GM12878 (cell line): ENCODE measurements around the gene SLC45A3. TPM values are rescaled to one million over a fixed set of nuclear protein-coding genes. Genes with fewer than 3 reads are reported as not detected.

ENCODE experiments used
- ATF7 ChIP-seq: fragments of 450-650 bp; IDR thresholded peaks from 2 replicates; pipeline ENCODE4 v1.6.1; 2016; ENCODE audit warnings: low read depth, mild to moderate bottlenecking
- BCL11A ChIP-seq: IDR thresholded peaks from 2 replicates; pipeline ENCODE4 v1.6.1; 2011; ENCODE audit warnings: low read depth, low read length
- FOXK2 ChIP-seq: fragments of 450-650 bp; IDR thresholded peaks from 2 replicates; pipeline ENCODE4 v1.6.1; 2017; ENCODE audit warnings: mild to moderate bottlenecking, moderate library complexity
- FOXM1 ChIP-seq: IDR thresholded peaks from 2 replicates; pipeline ENCODE4 v1.6.1; 2012; ENCODE audit warnings: low read depth, mild to moderate bottlenecking, inconsistent platforms, low read length, moderate library complexity
- HDAC2 ChIP-seq: fragments of 200-600 bp; sonication (generic); IDR thresholded peaks from 2 replicates; pipeline ENCODE4 v1.6.1; 2017
- KDM1A ChIP-seq: fragments of 200-600 bp; sonication (generic); IDR thresholded peaks from 2 replicates; pipeline ENCODE4 v1.6.1; 2016; ENCODE audit warnings: borderline replicate concordance
- NFIC ChIP-seq: IDR thresholded peaks from 2 replicates; pipeline ENCODE4 v1.6.1; 2012; ENCODE audit warnings: low read depth, mild to moderate bottlenecking, inconsistent platforms, low read length, moderate library complexity
- NR2C1 ChIP-seq: fragments of 450-650 bp; IDR thresholded peaks from 2 replicates; pipeline ENCODE4 v1.6.1; 2017; ENCODE audit warnings: antibody characterized with exemption, mild to moderate bottlenecking, moderate library complexity
- NR2F1 ChIP-seq: fragments of 450-650 bp; conservative IDR thresholded peaks from 2 replicates; pipeline ENCODE4 v1.6.1; 2017; ENCODE audit warnings: mild to moderate bottlenecking
- POLR2AphosphoS5 ChIP-seq: IDR thresholded peaks from 2 replicates; pipeline ENCODE4 v1.6.1; 2011; ENCODE audit warnings: mild to moderate bottlenecking, low read length, inconsistent platforms
- RAD51 ChIP-seq: fragments of 450-650 bp; IDR thresholded peaks from 2 replicates; pipeline ENCODE4 v1.6.1; 2016; ENCODE audit warnings: moderate library complexity, mild to moderate bottlenecking, inconsistent platforms
- RBBP5 ChIP-seq: fragments of 200-600 bp; sonication (generic); conservative IDR thresholded peaks from 2 replicates; pipeline ENCODE4 v1.6.1; 2016
- RFX5 ChIP-seq: IDR thresholded peaks from 2 replicates; pipeline ENCODE4 v1.6.1; 2011; ENCODE audit warnings: low read depth, low read length, improper control_type of control experiment
- RUNX3 ChIP-seq: IDR thresholded peaks from 2 replicates; pipeline ENCODE4 v1.6.1; 2012; ENCODE audit warnings: low read length, inconsistent platforms
- SIX5 ChIP-seq: IDR thresholded peaks from 2 replicates; pipeline ENCODE4 v1.6.1; 2011; ENCODE audit warnings: mild to moderate bottlenecking, low read depth, low read length, moderate library complexity; ENCODE audit not compliant: severe bottlenecking
- SP1 ChIP-seq: IDR thresholded peaks from one replicate; pipeline ENCODE4 v1.6.1; 2011; ENCODE audit warnings: low read depth, low read length
- TAF1 ChIP-seq: IDR thresholded peaks from 2 replicates; pipeline ENCODE4 v1.6.1; 2011; ENCODE audit warnings: mild to moderate bottlenecking, low read depth, low read length, borderline replicate concordance
- ZNF217 ChIP-seq: fragments of 450-650 bp; IDR thresholded peaks from 2 replicates; pipeline ENCODE4 v1.6.1; 2017; ENCODE audit warnings: antibody characterized with exemption, mild to moderate bottlenecking
- polyA plus RNA-seq, 11 experiments: library from polyadenylated mRNA; depleted of rRNA in 4 of 11; unstranded in 6 of 11; stranded (reverse) in 5 of 11; fragments of >200 nt; fragmentation: Nextera tagmentation in 4 of 11; fragmentation: Illumina TruSeq in 1 of 11; extraction: Ambion mirVana in 4 of 11; extraction: Trizol in 1 of 11; gene quantifications; 1 replicate in 1 of 11; 2 replicates in 10 of 11; pipeline versions ENCODE4 v1.2.1 to v1.2.3, GENCODE V29; 2011 to 2016; ENCODE audit warnings: inconsistent platforms in 2 of 11, missing spikeins in 2 of 11, low read depth in 1 of 11
- total RNA-seq, 4 experiments: library from RNA; depleted of rRNA in 3 of 4; stranded (reverse); fragments of >200 nt in 3 of 4; fragmentation: Illumina TruSeq in 1 of 4; extraction: Trizol in 1 of 4; gene quantifications; 2 replicates each; pipeline versions ENCODE4 v1.2.1 to v1.2.3, GENCODE V29; 2013 to 2021
- TF ChIP-seq, protein P1 (sequence below): fragments of 150-350 bp; IDR thresholded peaks from 2 replicates; pipeline ENCODE4 v1.6.1; 2016; ENCODE audit warnings: low read depth, low read length
- TF ChIP-seq, protein P2 (sequence below): IDR thresholded peaks from 2 replicates; pipeline ENCODE4 v1.6.1; 2012; ENCODE audit warnings: low read depth, low read length, improper control_type of control experiment
- TF ChIP-seq, protein P3 (sequence below): fragments of 450-650 bp; IDR thresholded peaks from 2 replicates; pipeline ENCODE4 v1.6.1; 2018; ENCODE audit warnings: mild to moderate bottlenecking, low read depth, moderate library complexity; ENCODE audit not compliant: partially characterized antibody
- TF ChIP-seq, protein P4 (sequence below): fragments of 450-650 bp; IDR thresholded peaks from 2 replicates; pipeline ENCODE4 v1.6.1; 2014; ENCODE audit warnings: mild to moderate bottlenecking
- TF ChIP-seq, protein P5 (sequence below): IDR thresholded peaks from 2 replicates; pipeline ENCODE4 v1.6.1; 2011; ENCODE audit warnings: borderline replicate concordance, low read depth, mild to moderate bottlenecking, moderate library complexity, mixed read lengths, low read length; ENCODE audit not compliant: insufficient read depth; ENCODE audit errors: extremely low read length

SLC45A3 gene
- total and polyA plus RNA-seq, 10 of the 15 experiments (the other 5 are each of a cell fraction or from before 2014, with no cell fraction given), result 0.26 to 10.3 (median 4.1) TPM

DNA sequence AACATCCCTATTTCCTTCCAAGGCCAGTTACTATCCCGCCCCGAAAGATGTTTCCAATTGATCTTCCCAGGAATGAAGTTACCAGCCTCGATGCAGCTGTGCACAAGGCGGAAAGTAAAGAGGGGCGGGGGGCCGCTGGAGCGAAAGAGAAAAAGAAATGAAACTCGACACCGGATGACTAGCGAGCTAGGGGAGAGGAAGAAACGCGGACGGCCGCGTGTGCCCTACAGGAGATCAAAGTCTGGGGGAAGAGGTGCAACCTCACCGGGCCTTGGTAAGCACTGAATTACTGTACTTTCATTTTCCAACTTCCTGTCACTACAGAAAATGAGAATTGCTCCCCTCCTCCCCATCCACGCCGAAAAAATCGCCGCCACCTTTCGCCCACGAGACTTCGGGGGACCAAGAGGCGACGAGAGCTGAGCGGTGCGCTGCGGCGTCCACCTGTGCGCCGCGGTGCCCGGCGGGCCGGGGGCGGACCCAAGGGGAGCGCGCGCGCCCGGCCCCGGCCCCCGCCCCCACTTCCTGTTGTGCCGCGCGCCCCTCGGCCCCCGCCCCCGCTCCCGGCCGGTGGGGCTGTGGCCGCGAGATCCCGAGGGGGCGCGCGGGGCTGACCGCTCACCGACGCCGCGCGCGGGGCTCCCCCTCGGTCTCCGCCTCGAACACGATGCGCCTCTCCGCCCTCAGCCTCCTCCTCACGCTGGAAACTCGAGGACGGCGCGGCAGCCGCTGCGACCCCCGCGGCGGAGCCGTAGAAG lies 49.1 kb downstream of the SLC45A3 start (continued):
- TF ChIP-seq POLR2AphosphoS5, result peak; percentile 92
- peak; percentile 54 for TF ChIP-seq SP1
- peak; percentile 63 for TF ChIP-seq RUNX3
- peak; percentile 33; the same call in 1 of the 2 replicates for TF ChIP-seq RFX5
- TF ChIP-seq RAD51, result no peak
- TF ChIP-seq NR2C1, result no peak
- peak; percentile 72 for TF ChIP-seq ATF7
- TF ChIP-seq, protein P1, sequence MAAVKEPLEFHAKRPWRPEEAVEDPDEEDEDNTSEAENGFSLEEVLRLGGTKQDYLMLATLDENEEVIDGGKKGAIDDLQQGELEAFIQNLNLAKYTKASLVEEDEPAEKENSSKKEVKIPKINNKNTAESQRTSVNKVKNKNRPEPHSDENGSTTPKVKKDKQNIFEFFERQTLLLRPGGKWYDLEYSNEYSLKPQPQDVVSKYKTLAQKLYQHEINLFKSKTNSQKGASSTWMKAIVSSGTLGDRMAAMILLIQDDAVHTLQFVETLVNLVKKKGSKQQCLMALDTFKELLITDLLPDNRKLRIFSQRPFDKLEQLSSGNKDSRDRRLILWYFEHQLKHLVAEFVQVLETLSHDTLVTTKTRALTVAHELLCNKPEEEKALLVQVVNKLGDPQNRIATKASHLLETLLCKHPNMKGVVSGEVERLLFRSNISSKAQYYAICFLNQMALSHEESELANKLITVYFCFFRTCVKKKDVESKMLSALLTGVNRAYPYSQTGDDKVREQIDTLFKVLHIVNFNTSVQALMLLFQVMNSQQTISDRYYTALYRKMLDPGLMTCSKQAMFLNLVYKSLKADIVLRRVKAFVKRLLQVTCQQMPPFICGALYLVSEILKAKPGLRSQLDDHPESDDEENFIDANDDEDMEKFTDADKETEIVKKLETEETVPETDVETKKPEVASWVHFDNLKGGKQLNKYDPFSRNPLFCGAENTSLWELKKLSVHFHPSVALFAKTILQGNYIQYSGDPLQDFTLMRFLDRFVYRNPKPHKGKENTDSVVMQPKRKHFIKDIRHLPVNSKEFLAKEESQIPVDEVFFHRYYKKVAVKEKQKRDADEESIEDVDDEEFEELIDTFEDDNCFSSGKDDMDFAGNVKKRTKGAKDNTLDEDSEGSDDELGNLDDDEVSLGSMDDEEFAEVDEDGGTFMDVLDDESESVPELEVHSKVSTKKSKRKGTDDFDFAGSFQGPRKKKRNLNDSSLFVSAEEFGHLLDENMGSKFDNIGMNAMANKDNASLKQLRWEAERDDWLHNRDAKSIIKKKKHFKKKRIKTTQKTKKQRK, result no peak
- no peak for TF ChIP-seq KDM1A
- TF ChIP-seq, protein P2, sequence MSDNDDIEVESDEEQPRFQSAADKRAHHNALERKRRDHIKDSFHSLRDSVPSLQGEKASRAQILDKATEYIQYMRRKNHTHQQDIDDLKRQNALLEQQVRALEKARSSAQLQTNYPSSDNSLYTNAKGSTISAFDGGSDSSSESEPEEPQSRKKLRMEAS, result peak; percentile 71
- TF ChIP-seq, protein P3, sequence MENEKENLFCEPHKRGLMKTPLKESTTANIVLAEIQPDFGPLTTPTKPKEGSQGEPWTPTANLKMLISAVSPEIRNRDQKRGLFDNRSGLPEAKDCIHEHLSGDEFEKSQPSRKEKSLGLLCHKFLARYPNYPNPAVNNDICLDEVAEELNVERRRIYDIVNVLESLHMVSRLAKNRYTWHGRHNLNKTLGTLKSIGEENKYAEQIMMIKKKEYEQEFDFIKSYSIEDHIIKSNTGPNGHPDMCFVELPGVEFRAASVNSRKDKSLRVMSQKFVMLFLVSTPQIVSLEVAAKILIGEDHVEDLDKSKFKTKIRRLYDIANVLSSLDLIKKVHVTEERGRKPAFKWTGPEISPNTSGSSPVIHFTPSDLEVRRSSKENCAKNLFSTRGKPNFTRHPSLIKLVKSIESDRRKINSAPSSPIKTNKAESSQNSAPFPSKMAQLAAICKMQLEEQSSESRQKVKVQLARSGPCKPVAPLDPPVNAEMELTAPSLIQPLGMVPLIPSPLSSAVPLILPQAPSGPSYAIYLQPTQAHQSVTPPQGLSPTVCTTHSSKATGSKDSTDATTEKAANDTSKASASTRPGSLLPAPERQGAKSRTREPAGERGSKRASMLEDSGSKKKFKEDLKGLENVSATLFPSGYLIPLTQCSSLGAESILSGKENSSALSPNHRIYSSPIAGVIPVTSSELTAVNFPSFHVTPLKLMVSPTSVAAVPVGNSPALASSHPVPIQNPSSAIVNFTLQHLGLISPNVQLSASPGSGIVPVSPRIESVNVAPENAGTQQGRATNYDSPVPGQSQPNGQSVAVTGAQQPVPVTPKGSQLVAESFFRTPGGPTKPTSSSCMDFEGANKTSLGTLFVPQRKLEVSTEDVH, result peak; percentile 37
- TF ChIP-seq BCL11A, result 0 out of 2 replicates have a peak, but pooled peaks have one; percentile 7
- peak; percentile 26; the same call in 1 of the 2 replicates for TF ChIP-seq NR2F1
- peak; percentile 35; the same call in 1 of the 2 replicates for TF ChIP-seq NFIC
- TF ChIP-seq, protein P4, sequence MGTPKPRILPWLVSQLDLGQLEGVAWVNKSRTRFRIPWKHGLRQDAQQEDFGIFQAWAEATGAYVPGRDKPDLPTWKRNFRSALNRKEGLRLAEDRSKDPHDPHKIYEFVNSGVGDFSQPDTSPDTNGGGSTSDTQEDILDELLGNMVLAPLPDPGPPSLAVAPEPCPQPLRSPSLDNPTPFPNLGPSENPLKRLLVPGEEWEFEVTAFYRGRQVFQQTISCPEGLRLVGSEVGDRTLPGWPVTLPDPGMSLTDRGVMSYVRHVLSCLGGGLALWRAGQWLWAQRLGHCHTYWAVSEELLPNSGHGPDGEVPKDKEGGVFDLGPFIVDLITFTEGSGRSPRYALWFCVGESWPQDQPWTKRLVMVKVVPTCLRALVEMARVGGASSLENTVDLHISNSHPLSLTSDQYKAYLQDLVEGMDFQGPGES, result no peak
- TF ChIP-seq FOXK2, result no peak
- TF ChIP-seq ZNF217, result no peak
- no peak for TF ChIP-seq HDAC2
- no peak; the same call in 1 of the 2 replicates for TF ChIP-seq FOXM1
- TF ChIP-seq TAF1, result peak; percentile 99
- TF ChIP-seq, protein P5, sequence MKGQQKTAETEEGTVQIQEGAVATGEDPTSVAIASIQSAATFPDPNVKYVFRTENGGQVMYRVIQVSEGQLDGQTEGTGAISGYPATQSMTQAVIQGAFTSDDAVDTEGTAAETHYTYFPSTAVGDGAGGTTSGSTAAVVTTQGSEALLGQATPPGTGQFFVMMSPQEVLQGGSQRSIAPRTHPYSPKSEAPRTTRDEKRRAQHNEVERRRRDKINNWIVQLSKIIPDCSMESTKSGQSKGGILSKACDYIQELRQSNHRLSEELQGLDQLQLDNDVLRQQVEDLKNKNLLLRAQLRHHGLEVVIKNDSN, result no peak
- no peak for TF ChIP-seq RBBP5
- TF ChIP-seq SIX5, result no peak
